ENCODE data around the gene ABCA5. TPM values are rescaled to one million over a fixed set of nuclear protein-coding genes. Genes with fewer than 3 reads are reported as not detected.

The ABCA5 gene
- total RNA-seq, 3 donors from 2014 or later = 88.8 to 152 (median 93.1) TPM

DNA sequence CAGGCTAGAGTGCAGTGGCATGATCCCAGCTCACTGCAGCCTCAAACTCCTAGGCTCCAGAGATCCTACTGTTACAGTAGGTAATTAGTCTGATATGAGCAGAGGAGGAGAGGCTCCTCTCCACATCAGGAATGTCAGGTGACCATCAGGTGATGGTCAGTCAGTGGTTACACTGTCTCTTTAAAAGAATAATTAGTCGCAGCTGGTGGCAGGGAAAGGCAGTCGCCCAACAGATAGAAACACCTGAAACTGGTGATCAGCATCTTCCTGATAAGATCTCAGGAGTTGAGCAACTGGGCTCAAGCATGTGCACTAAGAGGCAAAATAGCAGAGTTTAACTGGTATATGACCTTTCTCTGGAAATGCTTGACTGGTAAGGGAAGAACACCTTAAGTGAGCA lies 21.5 kb upstream of the ABCA5 start:
- no peak overlapping the region for H3K27ac ChIP-seq
- DNase-seq (ENCODE audit: low spot score in 2 of 2) = no peak
- intact Hi-C loops (cut with DNase I; ENCODE audit: low total_unique reads) = no loop called here
- H3K9me3 ChIP-seq = no peaks in the 10 kb centered on the region
- H3K36me3 ChIP-seq = no peaks in the 10 kb centered on the region
- no peaks in the 10 kb centered on the region for H3K27me3 ChIP-seq
- H3K4me1 ChIP-seq = no peaks in the 10 kb centered on the region
- TF ChIP-seq CTCF (IDR thresholded peaks at IDR 0.05) (no peak), POLR2AphosphoS5 (IDR thresholded peaks at IDR 0.05) (no peak), POLR2A (IDR thresholded peaks at IDR 0.05) (no peak)
- H3K4me3 ChIP-seq = no peak overlapping the region

DNA sequence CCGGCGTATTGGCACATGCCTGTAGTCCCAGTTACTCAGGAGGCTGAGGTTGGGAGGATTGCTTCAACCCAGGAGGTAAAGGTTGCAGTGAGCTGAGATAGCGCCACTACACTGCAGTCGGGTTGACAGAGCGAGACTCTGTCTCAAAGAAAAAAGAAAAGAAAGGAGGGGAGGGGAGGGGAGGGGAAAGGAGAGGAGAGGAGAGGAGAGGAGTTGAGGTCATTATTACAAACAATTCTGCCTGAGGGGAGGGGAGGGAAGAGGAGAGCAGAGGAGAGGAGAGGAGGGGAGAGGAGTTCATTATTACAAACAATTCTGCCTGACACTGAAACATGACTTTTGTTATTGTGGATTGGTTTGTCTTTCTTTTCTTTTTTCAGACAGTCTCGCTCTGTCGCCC lies 19.8 kb upstream of the ABCA5 start:
- no peaks in the 10 kb centered on the region for H3K4me1 ChIP-seq
- no peaks in the 10 kb centered on the region for H3K36me3 ChIP-seq
- no peak for TF ChIP-seq POLR2A (IDR thresholded peaks at IDR 0.05)
- no peak for TF ChIP-seq POLR2AphosphoS5 (IDR thresholded peaks at IDR 0.05)
- no peak for TF ChIP-seq CTCF (IDR thresholded peaks at IDR 0.05)
- no peak overlapping the region for H3K27ac ChIP-seq
- DNase-seq (ENCODE audit: low spot score in 2 of 2) = no peak
- intact Hi-C loops (cut with DNase I; ENCODE audit: low total_unique reads) = no loop called here
- H3K27me3 ChIP-seq = no peaks in the 10 kb centered on the region
- no peak overlapping the region for H3K4me3 ChIP-seq
- H3K9me3 ChIP-seq = no peaks in the 10 kb centered on the region

DNA sequence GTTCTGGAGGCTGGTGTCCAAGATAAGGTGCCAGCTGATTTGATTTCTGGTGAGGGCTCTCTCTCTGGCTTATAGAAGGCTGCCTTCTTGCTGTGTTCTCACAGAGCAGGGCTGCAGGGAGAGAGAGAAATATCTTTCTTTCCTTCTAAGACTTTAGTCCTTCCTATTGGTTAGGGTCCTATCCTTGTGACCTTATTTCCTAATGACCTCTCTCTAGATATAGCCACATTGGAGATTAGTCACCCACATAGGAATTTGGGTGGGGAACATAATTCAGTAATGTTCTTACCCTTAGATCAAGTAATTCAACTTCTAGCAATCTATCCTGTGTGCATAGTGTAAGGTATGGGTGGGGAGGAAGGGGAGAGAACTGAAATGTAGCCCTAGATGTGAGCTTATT lies 18.0 kb upstream of the ABCA5 start:
- Histone ChIP-seq H3K27me3 (no peaks in the 10 kb centered on the region), H3K36me3 (no peaks in the 10 kb centered on the region), H3K9me3 (no peaks in the 10 kb centered on the region), H3K27ac (no peak overlapping the region), H3K4me1 (no peaks in the 10 kb centered on the region), H3K4me3 (no peak overlapping the region)
- intact Hi-C loops (cut with DNase I; ENCODE audit: low total_unique reads) = no loop called here
- TF ChIP-seq POLR2AphosphoS5 (IDR thresholded peaks at IDR 0.05) (no peak), POLR2A (IDR thresholded peaks at IDR 0.05) (no peak), CTCF (IDR thresholded peaks at IDR 0.05) (no peak)
- DNase-seq (ENCODE audit: low spot score in 2 of 2) = no peak

DNA sequence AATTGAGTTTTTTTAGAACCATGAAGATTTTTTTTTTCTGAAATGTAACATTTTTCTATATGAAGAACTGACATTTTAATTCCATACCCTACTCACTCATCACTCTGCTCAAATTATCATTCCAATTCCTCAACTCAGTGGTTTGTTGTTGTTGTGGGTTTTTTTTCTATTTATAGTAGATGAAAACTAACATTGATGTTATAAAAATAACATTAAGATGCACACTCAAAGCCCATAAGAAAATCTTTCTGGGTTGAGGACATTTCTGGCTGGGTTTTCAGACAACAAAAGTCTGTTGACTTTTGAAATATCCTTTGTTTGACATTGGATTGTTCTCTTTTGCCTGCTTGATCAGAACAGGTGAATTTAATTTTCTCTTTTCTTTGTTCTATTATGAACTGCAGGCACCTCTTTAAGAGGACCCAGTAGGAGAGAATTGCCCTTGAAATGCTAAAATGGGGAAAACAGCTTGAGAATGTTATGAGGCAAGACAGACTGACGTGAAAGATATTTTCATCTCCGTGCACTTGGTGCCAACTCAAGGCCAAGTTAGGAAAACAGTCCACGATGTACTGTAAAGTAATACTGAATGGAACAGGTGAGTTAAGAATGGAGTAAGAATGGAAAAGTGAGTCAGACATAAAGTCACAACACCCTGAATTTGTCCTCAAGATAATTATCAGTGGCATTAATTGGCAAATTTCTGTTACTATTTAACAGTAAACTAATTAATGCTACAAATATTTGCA lies 16.1 kb upstream of the ABCA5 start:
- Histone ChIP-seq H3K27ac (no peak overlapping the region), H3K9me3 (no peaks in the 10 kb centered on the region), H3K27me3 (no peaks in the 10 kb centered on the region), H3K4me3 (no peak overlapping the region), H3K36me3 (no peaks in the 10 kb centered on the region), H3K4me1 (no peaks in the 10 kb centered on the region)
- intact Hi-C loops (cut with DNase I; ENCODE audit: low total_unique reads) = no loop called here
- TF ChIP-seq CTCF (IDR thresholded peaks at IDR 0.05) = no peak
- no peak for TF ChIP-seq POLR2AphosphoS5 (IDR thresholded peaks at IDR 0.05)
- no peak for DNase-seq (ENCODE audit: low spot score in 2 of 2)

- TF ChIP-seq CTCF (IDR thresholded peaks at IDR 0.05) = no peak
- TF ChIP-seq POLR2A (IDR thresholded peaks at IDR 0.05) = no peak
- no peak for TF ChIP-seq POLR2AphosphoS5 (IDR thresholded peaks at IDR 0.05)
- no peaks in the 10 kb centered on the region for H3K27me3 ChIP-seq
- no peaks in the 10 kb centered on the region for H3K4me1 ChIP-seq
- H3K4me3 ChIP-seq = no peak overlapping the region
- H3K27ac ChIP-seq = no peak overlapping the region
- no peaks in the 10 kb centered on the region for H3K36me3 ChIP-seq
- intact Hi-C loops (cut with DNase I; ENCODE audit: low total_unique reads) = no loop called here
- H3K9me3 ChIP-seq = no peaks in the 10 kb centered on the region
- no peak for DNase-seq (ENCODE audit: low spot score in 2 of 2)
Measured at GRCh38 chr17:69339937-69340336, 13.0 kb upstream of the ABCA5 start.
